Loucy (cell line): ENCODE measurements around the gene CPSF7.

Experiments
- H2AFZ ChIP-seq: fragments of 200-600 bp; sonication (generic); 2 replicates; pipeline ENCODE4 v1.6.0; 2016; ENCODE audit warnings: antibody characterized with exemption, mild to moderate bottlenecking, low read length, moderate library complexity
- H3F3A ChIP-seq: fragments of 200-600 bp; 2 replicates; pipeline ENCODE4 v1.6.0; 2016; ENCODE audit warnings: antibody characterized with exemption, low read depth, mild to moderate bottlenecking
- H3K27me3 ChIP-seq: fragments of 200-600 bp; sonication (generic); 2 replicates; pipeline ENCODE4 v1.6.1; 2014; ENCODE audit warnings: low read length, mild to moderate bottlenecking; ENCODE audit not compliant: insufficient read depth, poor library complexity, severe bottlenecking
- H3K36me3 ChIP-seq: fragments of 200-600 bp; sonication (generic); 2 replicates; pipeline ENCODE4 v1.6.1; 2016; ENCODE audit warnings: low read length; ENCODE audit not compliant: insufficient read depth
- H3K4me1 ChIP-seq: fragments of 200-600 bp; sonication (generic); 2 replicates; pipeline ENCODE4 v1.5.1; 2014; ENCODE audit warnings: low read length, mild to moderate bottlenecking; ENCODE audit not compliant: insufficient read depth, poor library complexity, severe bottlenecking
- H3K4me2 ChIP-seq: fragments of 200-600 bp; sonication (generic); 2 replicates; pipeline ENCODE4 v1.6.0; 2014; ENCODE audit warnings: antibody characterized with exemption, low read length, low read depth, mild to moderate bottlenecking; ENCODE audit not compliant: poor library complexity, severe bottlenecking
- H3K4me3 ChIP-seq: fragments of 200-600 bp; sonication (generic); 2 replicates; pipeline ENCODE4 v1.5.1; 2014; ENCODE audit warnings: low read length, mild to moderate bottlenecking, mixed read lengths; ENCODE audit not compliant: poor library complexity, severe bottlenecking
- H3K79me2 ChIP-seq: fragments of 200-600 bp; sonication (generic); 2 replicates; pipeline ENCODE4 v1.6.1; 2014; ENCODE audit warnings: low read length; ENCODE audit not compliant: insufficient read depth
- H3K9ac ChIP-seq: fragments of 200-600 bp; sonication (generic); 2 replicates; pipeline ENCODE4 v1.6.0; 2014; ENCODE audit warnings: mild to moderate bottlenecking, low read depth, low read length, moderate library complexity; ENCODE audit not compliant: poor library complexity, severe bottlenecking
- H3K9me2 ChIP-seq: fragments of 200-600 bp; sonication (generic); replicated peaks from 2 replicates; pipeline ENCODE4 v1.6.1; 2016; ENCODE audit warnings: low read depth, low read length, mixed read lengths
- H3K9me3 ChIP-seq: fragments of 200-600 bp; sonication (generic); 2 replicates; pipeline ENCODE4 v1.6.1; 2014; ENCODE audit warnings: mild to moderate bottlenecking, antibody characterized with exemption, low read length, low read depth; ENCODE audit not compliant: insufficient read depth
- H4K20me1 ChIP-seq: fragments of 200-600 bp; sonication (generic); 2 replicates; pipeline ENCODE4 v1.6.0; 2014; ENCODE audit warnings: antibody characterized with exemption, low read length, mild to moderate bottlenecking; ENCODE audit not compliant: insufficient read depth, poor library complexity, severe bottlenecking
- EZH2phosphoT487 ChIP-seq: fragments of 200-600 bp; IDR thresholded peaks from 2 replicates; pipeline ENCODE4 v1.6.1; 2018; ENCODE audit warnings: antibody characterized with exemption, mild to moderate bottlenecking, moderate library complexity, borderline replicate concordance
- TF ChIP-seq, protein P1 (sequence below): fragments of 200-600 bp; sonication (generic); conservative IDR thresholded peaks from 2 replicates; pipeline ENCODE4 v1.5.1; 2014; ENCODE audit warnings: mild to moderate bottlenecking, antibody characterized with exemption, low read length

Gene CPSF7

DNA sequence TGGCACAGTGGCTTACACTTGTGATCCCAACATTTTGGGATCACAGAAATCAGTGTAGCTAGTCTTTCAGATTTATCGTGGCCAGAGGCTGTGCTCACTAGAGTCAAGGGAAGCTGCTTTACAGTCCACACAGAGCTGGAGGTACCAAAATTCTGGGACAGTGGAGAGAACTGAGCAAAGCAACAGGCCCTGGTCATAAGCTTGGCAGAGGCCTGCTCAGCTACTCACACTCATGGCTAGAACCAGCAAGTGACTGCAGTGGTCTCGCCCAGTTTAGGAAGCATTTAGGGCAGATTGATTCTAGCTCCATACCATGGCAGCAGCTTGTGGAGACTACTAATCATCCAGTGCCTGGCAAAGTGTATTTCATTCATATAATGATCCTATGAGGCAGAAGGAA lies 28.6 kb downstream of the CPSF7 start:
- H3K9me2 ChIP-seq, result no peaks in the 10 kb centered on the region
- H3K4me1 ChIP-seq, result no peaks in the 10 kb centered on the region
- no peak overlapping the region for H3K4me2 ChIP-seq
- peaks cover 3% of the 10 kb centered on the region for H4K20me1 ChIP-seq
- H3K27me3 ChIP-seq, result no peaks in the 10 kb centered on the region
- peaks cover 3% of the 10 kb centered on the region; the same call in 1 of the 2 replicates for H3F3A ChIP-seq
- H3K79me2 ChIP-seq, result no peaks in the 10 kb centered on the region
- H3K36me3 ChIP-seq, result peaks cover 62% of the 10 kb centered on the region; the same call in 1 of the 2 replicates
- H3K9me3 ChIP-seq, result no peaks in the 10 kb centered on the region
- TF ChIP-seq, protein P1, sequence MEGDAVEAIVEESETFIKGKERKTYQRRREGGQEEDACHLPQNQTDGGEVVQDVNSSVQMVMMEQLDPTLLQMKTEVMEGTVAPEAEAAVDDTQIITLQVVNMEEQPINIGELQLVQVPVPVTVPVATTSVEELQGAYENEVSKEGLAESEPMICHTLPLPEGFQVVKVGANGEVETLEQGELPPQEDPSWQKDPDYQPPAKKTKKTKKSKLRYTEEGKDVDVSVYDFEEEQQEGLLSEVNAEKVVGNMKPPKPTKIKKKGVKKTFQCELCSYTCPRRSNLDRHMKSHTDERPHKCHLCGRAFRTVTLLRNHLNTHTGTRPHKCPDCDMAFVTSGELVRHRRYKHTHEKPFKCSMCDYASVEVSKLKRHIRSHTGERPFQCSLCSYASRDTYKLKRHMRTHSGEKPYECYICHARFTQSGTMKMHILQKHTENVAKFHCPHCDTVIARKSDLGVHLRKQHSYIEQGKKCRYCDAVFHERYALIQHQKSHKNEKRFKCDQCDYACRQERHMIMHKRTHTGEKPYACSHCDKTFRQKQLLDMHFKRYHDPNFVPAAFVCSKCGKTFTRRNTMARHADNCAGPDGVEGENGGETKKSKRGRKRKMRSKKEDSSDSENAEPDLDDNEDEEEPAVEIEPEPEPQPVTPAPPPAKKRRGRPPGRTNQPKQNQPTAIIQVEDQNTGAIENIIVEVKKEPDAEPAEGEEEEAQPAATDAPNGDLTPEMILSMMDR, result no peak
- TF ChIP-seq EZH2phosphoT487, result no peak
- no peak overlapping the region for H3K4me3 ChIP-seq
- H2AFZ ChIP-seq, result no peak overlapping the region
- no peak overlapping the region for H3K9ac ChIP-seq

DNA sequence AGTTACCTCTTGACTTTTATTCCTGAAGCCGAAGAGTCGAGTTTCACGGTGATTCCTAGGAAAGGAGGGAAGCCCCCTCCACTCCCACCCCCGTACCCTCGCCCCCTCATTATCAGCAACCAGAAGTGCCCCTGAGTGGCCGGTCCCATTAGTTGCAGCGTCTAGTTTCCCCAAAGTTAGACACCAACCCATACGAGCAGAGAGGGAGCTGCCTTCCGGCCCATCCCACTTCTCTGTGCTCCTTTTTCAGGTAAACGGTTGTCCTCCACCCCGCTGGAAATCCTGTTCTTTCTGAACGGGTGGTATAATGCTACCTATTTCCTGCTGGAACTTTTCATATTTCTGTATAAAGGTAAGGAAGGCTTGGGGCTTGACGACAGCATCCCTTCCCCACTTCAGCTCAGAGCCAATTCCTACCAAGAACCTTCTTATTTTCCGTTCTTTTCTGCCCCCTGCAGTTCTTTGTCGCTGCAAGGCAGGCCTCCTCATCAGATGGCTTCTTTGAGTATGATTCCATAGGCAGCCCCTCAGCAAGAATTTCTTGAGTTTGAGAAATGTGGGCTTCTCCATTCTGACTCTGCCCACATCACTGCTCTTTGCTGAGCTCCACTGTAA lies 36.7 kb downstream of the CPSF7 start:
- no peaks in the 10 kb centered on the region for H3K9me2 ChIP-seq
- H3K4me2 ChIP-seq, result peak overlapping the region; percentile 85
- H3K79me2 ChIP-seq, result peaks cover 21% of the 10 kb centered on the region
- H3K4me3 ChIP-seq, result peak overlapping the region; percentile 99
- no peaks in the 10 kb centered on the region for H3F3A ChIP-seq
- peaks cover 12% of the 10 kb centered on the region for H3K4me1 ChIP-seq
- peaks cover under 1% of the 10 kb centered on the region; the same call in 1 of the 2 replicates for H3K36me3 ChIP-seq
- no peaks in the 10 kb centered on the region for H3K9me3 ChIP-seq
- H4K20me1 ChIP-seq, result no peaks in the 10 kb centered on the region
- TF ChIP-seq EZH2phosphoT487, result no peak
- TF ChIP-seq, protein P1, result peak; percentile 53
- peak overlapping the region; percentile 99 for H2AFZ ChIP-seq
- H3K27me3 ChIP-seq, result no peaks in the 10 kb centered on the region
- peak overlapping the region; percentile 87 for H3K9ac ChIP-seq

DNA sequence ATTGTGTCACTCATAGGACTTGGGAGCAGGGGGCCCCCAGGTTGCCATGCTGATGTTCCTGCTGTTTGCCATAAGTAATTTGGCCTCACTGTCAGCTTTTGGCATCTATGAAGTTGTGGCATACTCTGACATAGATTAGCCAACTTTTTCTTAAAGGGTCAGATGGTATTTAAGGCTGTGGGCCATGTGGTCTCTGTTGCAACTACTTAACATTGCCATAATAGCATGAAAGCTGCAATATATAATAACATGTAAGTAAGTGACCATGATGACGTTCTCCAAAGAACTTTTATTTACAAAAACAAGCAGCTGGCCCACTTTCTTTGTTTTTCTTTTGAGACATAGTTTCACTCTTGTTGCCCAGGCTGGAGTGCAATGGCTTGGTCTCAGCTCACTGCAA lies 39.6 kb downstream of the CPSF7 start:
- no peak overlapping the region for H3K4me2 ChIP-seq
- H3K79me2 ChIP-seq, result peaks cover 20% of the 10 kb centered on the region
- no peaks in the 10 kb centered on the region for H3K9me2 ChIP-seq
- no peaks in the 10 kb centered on the region for H3K9me3 ChIP-seq
- no peak overlapping the region for H3K9ac ChIP-seq
- no peaks in the 10 kb centered on the region for H3K36me3 ChIP-seq
- H3K4me3 ChIP-seq, result no peak overlapping the region
- no peak for TF ChIP-seq EZH2phosphoT487
- TF ChIP-seq, protein P1, result no peak
- H3F3A ChIP-seq, result no peaks in the 10 kb centered on the region
- peaks cover 12% of the 10 kb centered on the region for H3K4me1 ChIP-seq
- H2AFZ ChIP-seq, result no peak overlapping the region
- H3K27me3 ChIP-seq, result no peaks in the 10 kb centered on the region
- H4K20me1 ChIP-seq, result no peaks in the 10 kb centered on the region
